Measurements from ENCODE around the gene ZNF827.

The ZNF827 gene

DNA sequence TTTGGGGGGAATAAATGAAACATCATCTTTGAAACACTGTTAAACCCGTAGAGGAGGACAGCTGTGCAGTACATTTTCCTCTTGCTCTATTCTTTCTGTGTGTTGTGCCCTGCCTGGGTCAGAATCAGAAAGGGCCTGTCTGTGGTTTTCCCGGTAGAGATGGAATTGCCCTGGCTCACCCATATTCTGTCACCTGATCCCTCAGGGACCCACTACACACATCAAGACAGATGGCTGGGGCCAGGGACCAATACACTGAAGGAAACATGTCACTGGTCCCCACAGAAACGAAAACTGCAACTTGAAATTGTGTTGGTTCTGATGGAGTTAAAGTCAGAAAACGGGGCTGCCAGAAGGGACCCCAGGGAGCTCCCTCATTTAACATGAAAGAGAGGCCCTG lies 114.9 kb downstream of the ZNF827 start:
- no peak for DNase-seq

DNA sequence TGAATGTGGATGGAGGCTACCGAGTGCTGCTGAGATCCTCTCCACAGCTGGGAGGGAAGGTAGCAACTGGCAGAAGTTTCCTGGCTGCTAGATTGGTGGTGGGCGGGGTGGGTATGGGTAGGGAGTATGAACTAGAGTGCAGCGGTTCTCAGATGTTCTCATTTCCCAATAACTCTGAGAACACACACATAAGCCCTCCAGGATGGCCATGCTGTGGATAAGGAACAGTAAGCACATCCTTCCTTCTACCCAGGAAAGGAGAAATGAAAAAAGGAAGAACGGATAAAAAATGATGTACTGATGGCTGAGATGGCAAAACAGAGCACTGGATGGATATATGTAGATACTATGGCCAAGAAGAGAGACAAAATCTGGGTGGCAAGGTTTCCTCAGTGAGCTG lies 116.0 kb downstream of the ZNF827 start:
- DNase-seq, result no peak

DNA sequence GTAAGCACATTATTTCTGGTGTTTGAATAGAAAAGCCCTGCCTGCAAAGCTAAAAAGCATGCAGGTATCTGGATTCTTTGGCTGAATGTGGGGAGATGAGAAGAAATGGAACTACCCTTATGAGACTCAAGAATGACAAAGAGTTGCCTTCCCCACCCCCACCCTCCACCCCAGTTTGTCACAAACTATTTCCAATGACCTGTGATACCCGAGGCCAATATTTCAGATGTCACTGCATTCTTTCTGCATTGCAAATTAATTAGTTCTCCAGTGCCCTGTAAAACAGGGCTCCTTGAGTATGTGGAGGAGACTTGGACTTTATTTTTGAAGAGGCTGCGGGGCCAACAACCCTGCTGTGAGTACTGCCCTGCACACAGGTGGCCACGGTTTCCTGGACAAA lies 116.4 kb downstream of the ZNF827 start:
- DNase-seq, result no peak

DNA sequence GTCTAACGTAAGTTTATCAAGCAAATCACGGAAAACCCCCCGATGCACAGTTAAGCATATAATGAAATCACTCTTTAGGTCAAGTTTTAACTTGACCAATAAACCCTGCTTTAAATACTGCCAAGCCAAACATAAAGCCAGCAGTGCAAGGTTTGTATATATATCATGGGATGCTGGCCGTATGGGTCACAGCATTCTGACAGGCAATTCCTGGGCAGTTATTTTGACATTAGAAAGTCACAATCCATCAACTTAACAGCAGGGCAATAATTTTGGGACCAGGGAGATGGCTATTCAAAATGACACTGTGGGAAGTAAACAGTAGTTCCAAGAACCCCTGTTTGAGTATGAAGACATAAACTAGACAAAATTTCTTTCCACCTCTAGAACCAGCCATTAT lies 116.9 kb downstream of the ZNF827 start:
- DNase-seq, result no peak

DNA sequence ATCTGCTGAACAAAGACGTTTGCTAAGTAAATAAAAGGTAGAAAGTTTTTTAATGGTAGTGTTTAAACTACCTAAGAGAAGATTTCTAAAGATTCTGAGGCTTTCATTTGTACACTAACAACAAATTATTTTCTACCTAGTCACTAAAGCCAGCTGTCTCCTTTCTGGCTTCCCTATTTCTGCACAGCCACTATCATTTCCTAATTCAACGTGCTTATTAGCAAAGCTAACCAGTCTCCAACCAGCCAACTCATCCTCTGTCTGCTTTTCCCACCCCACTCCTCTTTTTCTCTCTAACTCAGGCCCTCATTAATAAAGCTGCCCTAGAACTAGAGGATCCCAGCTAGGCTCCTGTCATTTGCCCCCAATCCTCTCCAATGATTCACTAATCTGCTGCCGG lies 118.2 kb downstream of the ZNF827 start:
- no peak for DNase-seq

DNA sequence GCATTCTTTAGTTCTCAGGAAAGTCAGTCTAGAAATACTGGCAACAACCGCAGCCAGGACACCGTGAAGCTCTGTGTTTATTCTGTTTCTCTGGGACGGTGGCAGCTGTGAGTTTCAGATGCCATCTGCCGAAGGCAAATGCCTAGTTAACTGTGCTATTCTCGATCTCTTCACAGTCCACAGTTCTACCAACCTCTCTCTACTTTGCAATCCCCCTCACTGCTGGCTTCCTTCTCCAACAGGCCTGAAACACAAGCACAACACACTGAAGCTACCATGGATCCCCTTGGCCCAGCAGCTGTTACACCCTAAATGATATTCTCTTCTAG lies 118.8 kb downstream of the ZNF827 start:
- no peak for DNase-seq

DNA sequence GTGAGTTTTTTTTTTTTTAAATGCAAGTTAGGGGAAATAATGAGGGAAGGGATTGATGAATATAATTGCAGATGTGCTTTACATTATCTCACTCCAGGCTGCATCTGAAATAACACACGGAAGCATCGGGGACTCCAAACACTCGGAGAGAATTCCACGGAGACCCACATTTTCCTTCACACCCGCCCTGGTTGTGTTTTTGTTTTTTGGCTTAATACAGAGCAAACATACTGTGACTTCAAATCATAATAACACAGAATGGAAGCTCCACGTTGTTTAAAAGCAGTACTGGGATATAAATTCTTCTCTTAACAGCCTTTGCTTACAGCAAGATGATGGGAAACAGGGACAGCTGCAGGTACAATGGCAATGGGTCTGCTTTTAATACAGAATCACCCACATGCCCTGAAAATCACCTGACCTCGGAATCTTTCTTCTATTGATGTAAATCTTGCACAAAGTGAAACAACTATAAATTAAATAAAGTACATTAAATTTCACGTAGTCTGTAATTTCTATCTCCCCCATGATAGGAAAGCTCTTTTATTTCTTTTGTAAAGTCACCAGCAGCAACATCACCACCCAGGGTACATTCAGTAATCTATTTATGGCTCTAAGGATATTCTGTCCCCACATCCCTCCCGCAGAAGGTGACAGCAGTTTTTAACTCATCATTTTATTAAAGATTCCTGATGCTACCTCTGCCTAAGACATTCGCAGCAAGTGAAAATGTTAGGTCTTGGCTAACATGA lies 119.3 kb downstream of the ZNF827 start:
- no peak for DNase-seq

DNA sequence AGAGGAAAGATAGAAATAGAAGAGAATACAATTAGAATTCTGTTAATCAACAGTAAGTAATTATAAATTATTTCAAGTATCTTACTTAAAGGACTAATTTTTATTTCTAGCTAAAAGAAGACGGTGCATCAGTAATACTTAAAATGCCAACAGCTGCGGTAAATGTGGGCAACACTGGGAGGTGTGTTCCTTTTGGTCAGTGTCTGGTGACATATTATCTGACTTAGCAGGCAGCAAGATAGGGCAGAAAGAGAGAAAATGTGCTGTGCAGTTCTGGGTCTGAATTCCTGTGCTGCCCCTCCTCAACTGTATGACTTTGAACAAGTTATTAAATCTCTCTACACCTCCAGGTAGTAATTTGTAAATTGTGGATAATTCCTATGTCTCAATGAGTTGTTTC lies 120.6 kb downstream of the ZNF827 start:
- no peak for DNase-seq

DNA sequence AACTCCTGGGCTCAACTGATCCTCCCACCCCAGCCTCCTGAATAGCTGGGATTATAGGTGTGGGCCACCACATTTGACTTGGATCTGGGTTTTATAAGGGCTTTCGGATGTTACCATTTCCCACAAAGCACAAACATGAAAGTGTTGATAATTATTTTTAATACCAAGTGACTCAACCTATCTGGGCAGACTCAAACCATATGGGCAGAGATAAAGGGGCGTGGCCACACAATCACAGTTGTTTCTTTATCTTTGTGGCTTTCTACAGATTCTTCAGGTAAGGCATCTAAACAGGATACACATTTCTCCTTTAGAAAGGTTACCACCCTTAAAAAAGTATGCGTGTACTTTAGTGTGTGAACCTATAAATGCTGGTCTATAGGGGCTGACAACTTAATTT lies 122.5 kb downstream of the ZNF827 start:
- DNase-seq, result no peak

DNA sequence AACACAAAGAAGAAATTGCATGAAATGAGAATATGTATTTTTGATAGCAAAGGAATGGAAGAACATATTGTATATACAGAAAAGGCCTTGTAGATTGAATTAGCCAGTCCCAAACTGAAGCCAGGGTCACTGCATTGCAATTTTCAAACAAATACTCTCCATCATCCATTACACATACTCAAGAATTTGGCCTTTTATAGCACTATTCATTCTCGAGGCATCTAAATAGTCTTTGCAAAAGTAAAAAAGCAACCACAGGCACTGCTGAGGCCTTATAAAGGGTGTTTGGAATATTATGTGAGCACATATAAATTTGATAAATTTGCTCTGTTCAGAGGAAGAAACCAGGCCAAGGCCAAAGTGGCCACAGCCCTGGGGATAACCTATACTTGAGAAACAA lies 123.0 kb downstream of the ZNF827 start:
- DNase-seq, result no peak

DNA sequence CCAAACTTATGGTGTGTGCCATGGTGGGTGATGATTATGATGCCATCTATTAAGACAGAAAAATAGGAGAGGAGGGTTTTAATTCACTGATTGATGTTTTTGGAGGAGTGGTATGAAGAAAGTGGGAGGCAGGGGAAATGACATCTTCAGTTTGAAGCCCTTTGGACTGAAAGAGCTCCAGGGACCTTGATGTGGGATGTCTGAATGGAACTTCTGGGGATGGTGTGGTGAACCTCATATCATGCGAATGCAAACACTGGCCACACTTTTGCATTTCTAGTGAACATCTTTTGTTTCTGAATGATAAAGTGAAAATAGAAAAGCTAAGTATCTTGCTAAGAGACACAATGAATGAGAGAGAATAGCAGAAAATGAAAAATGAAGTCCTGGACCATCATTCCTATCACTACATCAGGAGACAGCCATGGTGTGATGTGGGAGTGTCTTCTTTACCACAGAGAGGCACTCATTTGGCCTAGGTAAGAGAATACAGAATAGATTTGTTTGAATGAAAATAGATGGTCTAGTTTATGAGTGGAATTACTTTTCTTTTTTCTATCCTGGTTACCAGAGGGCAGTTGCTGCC lies 123.5 kb downstream of the ZNF827 start:
- no peak for DNase-seq

DNA sequence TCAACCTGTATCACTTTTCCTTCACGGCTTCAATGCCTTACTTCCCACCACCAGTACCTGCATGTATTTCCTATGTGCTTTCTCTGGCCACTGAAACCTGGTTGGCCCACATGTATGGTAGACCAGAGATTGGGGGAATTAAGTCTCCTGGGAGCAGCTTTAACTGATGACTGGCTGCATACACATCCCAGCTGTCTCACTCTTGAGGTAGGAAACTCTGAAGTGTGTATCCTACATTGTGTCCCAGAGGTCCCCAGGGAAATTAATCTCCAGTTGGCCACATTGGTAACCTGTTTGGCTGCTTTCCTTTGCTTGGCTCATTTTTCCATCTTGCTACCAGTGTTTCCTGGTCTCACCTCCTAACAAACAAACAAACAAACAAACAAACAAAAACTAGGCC lies 124.4 kb downstream of the ZNF827 start:
- DNase-seq, result no peak

DNA sequence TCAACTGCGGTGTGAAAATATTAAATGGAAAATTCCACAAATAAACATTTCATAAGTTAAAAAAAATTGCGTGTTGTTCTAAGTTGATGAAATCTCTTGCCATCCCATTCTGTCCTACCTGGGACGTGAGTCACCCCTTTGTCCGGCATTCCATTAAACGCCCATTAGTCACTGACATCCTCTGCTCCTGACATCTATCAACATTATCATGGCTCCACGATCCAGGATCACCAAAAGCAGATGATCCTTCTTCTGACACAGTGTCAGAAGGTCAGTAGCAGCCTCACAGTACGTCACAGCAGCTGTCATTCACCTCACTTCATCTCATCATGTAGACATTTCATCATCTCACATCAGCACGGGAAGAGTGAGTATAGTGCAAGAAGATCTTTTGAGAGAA lies 125.7 kb downstream of the ZNF827 start:
- DNase-seq, result no peak

DNA sequence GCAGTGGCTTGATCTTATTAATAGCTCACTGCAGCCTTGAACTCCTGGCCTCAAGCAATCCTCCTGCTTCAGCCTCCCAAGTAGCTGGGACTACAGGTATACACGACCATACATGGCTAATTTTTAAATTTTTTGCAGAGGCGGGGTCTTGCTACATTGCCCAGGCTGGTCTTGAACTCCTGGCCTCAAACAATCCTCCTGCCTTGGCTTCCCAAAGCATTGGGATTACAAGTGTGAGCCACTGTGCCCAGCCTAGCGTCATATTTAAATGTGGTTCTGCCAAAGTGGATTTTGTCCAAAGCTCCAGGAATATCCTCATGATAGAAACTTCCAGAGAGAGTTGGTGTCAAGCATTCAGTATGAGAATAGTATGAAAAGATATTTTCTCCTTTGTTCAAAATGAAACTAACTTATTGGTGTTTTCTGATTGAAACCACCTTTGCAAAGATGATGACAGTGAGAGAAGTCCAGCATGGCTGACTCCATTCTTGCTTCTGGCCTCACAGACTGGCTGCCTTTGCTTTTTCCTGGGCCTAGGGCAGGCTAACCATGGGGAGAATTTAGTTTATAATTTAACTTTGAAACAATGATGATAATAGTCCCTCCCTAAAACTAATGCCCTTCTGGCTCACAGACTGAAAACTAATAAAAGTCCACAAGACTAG lies 129.6 kb downstream of the ZNF827 start:
- DNase-seq, result no peak

DNA sequence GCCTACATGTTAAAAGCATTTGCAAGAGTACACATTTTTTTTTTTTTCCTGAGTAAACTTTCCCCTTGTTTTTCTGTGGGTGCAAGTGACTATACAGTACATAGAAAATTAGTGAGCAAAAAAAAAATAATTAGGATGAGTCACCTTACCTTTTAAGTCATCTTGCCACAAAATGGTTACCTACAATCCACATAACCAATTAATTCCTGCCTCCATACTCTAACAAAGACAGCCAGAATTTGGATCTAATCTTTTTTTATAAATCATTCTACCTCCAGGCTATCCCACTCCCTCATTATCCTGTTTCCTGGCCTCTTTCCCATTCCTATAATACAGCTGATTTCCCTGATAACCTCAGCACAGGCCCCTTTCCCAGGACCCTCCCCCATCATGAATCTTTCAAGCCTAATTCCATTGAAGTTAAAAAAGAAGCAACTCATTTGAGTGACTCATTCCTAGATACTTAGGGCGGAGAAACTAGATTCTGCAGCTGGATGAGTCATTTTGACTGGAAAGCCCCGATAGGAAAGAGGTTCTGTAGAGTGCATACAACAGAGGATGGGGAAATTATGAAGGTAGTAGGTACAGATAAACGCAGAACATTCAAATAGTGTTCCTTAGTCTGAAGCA lies 130.5 kb downstream of the ZNF827 start:
- DNase-seq, result no peak

DNA sequence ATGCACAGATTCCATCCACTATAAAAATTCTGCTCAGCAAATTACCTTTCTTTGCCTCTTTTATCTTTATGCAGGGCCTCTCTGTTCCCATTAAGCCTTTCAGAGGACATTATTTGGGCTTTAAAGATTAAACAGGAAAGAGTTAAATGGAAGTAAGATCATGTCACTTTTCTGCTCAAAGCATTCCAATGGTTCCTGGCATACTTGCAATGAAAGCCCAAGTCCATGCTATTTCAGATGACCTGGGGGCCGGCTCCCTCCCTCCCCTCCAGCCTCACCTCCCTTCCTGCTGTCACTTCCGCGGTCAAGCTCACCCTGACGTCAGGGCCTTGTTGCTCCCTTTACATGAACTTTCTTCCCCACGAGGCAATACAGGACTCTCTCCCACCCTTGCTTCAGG lies 133.1 kb downstream of the ZNF827 start:
- no peak for DNase-seq

DNA sequence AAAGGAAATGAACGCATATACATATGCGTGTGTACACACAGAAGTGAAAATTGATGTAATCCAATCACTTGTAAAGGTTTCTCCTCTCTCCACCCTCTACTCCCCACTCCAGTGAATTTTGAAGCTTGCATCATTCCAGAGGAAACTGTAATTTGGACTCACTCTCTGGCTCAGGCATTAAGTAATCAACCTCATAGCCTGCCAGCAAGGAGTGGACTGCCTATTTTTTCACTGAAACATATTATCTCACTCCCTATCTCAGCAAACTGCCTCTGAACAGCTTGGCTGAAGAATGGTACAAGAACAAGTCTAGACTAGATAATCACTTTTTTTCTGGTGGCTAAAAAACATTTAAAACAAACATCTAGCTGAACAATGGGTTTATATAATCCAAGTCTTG lies 134.5 kb downstream of the ZNF827 start:
- no peak for DNase-seq

DNA sequence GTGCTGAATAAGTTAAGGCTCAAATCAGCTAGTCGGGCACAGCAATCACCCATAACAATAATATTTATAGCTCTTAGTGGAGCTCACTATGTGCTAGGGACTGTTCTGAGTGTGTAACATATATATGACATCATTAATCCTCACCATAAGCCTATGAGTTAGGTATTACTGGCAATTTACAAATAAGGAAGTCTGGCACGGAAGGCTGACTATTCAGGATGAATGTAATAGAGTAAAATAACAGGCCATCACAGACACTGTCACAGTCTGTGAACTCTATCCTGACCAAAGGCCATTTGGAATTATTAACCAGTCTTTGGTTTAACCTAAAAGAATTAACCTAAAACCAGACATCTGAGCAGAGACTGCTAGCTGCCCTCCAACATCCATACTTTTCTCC lies 139.4 kb downstream of the ZNF827 start:
- no peak for DNase-seq

DNA sequence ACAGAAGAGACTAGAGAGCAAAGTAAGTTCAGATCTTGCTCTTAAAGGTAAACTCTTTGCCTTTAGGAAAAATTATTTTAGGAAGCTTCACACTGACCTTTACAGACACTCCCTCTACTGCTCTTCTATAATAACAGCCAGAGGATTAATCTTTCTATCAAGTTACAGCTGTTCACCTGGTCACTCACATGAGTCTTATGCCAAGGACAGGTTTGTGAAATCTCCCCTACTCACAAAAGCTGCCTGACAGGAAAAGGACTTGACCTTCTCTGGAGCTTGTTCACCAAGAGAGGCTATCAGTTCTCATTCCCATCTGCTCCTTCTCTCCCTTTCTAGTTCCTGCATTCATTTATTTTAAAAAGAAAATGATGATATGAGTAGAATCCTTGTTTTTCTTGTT lies 141.3 kb downstream of the ZNF827 start:
- no peak for DNase-seq

DNA sequence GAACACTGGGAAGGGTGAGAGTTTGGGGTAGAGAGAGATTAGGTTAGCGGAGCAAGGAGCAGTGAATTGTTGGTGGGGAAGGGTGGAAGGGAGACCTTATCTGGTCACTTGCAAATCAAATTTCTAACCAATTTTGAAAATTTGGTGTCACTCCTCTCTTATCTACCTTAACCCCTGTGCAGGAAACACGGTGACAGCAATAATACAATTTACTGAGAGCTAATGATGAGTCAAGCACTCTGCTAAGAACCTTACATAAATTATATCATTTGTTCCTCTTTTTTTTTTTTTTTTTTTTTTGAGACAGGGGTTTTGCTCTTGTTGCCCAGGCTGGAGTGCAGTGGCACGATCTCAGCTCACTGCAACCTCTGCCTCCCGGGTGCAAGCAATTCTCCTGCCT lies 142.3 kb downstream of the ZNF827 start:
- no peak for DNase-seq

DNA sequence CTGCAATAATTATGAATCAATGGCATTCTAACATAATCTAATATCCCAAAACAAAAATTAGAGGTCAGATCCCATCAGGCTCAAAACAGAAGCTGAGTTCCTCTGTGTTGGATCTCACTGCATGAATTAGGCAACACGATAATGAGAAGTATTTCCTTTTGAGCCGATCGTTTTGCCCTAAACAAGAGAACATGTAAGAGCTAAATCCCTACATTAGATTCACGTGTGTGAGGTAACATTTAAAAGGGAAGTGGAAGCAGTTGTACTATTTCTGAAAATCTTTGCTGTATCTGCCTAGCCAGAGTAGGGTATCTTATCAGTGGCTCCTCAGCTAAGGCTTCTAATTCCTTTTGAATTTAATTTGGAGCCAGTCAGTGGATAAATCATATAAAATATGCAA lies 143.1 kb downstream of the ZNF827 start:
- DNase-seq, result no peak

DNA sequence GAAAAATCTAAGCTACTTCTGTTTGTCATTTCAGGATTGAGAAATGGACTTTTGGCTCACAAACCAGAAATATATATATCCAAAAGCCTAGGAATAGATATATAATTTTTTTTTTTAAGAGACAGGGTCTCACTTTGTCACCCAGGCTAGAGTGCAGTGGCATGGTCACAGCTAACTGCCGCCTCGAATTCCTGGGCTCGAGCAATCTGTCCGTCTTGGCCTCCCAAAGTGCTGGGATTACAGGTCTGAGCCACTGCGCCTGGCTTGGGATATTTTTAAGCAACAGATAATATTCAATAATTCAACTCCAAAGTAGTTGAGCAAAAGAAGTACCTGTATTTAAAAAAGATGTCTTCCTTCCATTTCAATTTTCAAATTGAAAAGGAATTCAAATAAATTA lies 146.2 kb downstream of the ZNF827 start:
- DNase-seq, result no peak

DNA sequence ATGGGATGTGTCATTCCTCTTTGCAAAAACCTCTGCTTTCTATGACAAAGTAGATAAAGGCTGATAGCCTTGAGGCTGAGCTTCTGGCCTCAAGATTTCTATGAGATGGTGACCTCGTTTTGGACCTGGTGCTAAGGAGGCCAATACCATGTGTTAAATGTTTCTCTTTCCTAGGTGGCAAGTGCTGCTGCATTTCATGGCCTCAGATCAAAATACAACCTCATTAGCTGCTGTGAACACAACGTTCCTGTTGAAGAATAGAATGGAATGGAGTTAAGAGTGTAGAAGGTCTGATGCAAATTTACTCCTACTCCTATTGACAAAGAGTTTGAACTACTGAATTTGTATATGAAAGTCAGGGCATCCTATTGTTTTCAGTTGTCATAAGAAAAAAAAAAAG lies 146.6 kb downstream of the ZNF827 start:
- no peak for DNase-seq

DNA sequence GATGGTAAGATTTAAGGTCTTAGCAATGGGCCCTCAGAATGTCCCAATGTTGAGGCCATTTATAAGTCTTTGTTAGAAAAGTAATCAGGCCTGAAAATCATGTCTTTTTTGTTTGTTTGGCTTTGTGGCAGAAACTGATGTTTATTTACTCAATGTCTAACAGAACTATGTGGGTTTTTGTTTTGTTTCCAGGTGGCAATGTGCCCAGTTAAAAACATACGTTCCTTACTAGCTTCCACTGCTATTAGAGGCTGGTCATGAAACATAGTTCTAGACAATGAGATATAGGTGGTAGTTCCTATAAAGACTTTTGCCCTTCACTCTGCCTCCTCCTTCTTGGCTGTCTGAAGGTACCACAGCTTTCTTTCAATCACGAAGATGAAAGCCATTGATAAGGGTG lies 149.9 kb downstream of the ZNF827 start:
- no peak for DNase-seq

All from CD4-positive, alpha-beta T cell treated with Interleukin-17A for 4 hours (primary cell).